HepG2 (cell line): ENCODE results near the gene PXMP4. TPM values are rescaled to one million over a fixed set of nuclear protein-coding genes. Genes with fewer than 3 reads are reported as not detected.
A peak's percentile ranks its signal among the peaks of the same experiment; 100 is the strongest.

Experiments used
- ARNT ChIP-seq: fragments of 450-650 bp; IDR thresholded peaks from 2 replicates; pipeline ENCODE4 v1.6.1; 2017
- ATF7-NPFF ChIP-seq: sonication (generic); formaldehyde crosslinking; IDR thresholded peaks from 2 replicates; pipeline ENCODE4 v1.8.1; 2023; ENCODE audit warnings: mild to moderate bottlenecking, low read depth, missing genetic modification reagents, moderate library complexity
- BCL6 ChIP-seq: IDR thresholded peaks from 2 replicates; pipeline ENCODE4 v1.6.1; 2016; ENCODE audit warnings: missing genetic modification reagents, missing compliant biosample characterization
- CHCHD3 ChIP-seq: sonication (generic); formaldehyde crosslinking; IDR thresholded peaks from 2 replicates; pipeline ENCODE4 v1.8.0; 2022; ENCODE audit warnings: mild to moderate bottlenecking, missing genetic modification reagents, moderate library complexity
- FOXK1 ChIP-seq: sonication (generic); formaldehyde crosslinking; IDR thresholded peaks from 2 replicates; pipeline ENCODE4 v1.4.0; 2020; ENCODE audit warnings: low read depth, missing genetic modification reagents, borderline replicate concordance
- GABPB1 ChIP-seq: IDR thresholded peaks from 2 replicates; pipeline ENCODE4 v1.6.1; 2016; ENCODE audit warnings: mild to moderate bottlenecking, missing genetic modification reagents, moderate library complexity, missing compliant biosample characterization
- HMGXB4 ChIP-seq, 2 experiments: sonication (generic) in 1 of 2; formaldehyde crosslinking in 1 of 2; IDR thresholded peaks; 2 replicates each; pipeline versions ENCODE4 v1.4.0 to v1.6.1; 2018 to 2020; ENCODE audit warnings: missing genetic modification reagents in 2 of 2, borderline replicate concordance in 1 of 2, low read depth in 1 of 2, mild to moderate bottlenecking in 1 of 2, missing biosample characterization in 1 of 2
- HOXA3 ChIP-seq: sonication (generic); formaldehyde crosslinking; IDR thresholded peaks from 2 replicates; pipeline ENCODE4 v1.5.0; 2020; ENCODE audit warnings: missing genetic modification reagents
- NFE2L1 ChIP-seq: sonication (generic); formaldehyde crosslinking; IDR thresholded peaks from 2 replicates; pipeline ENCODE4 v1.4.0; 2020; ENCODE audit warnings: missing genetic modification reagents, mild to moderate bottlenecking, borderline replicate concordance
- PHB2 ChIP-seq: fragments of 450-650 bp; IDR thresholded peaks from 2 replicates; pipeline ENCODE4 v1.6.1; 2018; ENCODE audit not compliant: partially characterized antibody
- PRDM15 ChIP-seq: sonication (generic); formaldehyde crosslinking; IDR thresholded peaks from 2 replicates; pipeline ENCODE4 v1.4.0; 2020; ENCODE audit warnings: missing genetic modification reagents
- RBM39 ChIP-seq: fragments of 200-400 bp; formaldehyde crosslinking; IDR thresholded peaks from one replicate; pipeline ENCODE4 v1.6.1; 2018; ENCODE audit warnings: antibody characterized with exemption, mild to moderate bottlenecking, low read depth, low read length; ENCODE audit not compliant: poor library complexity, severe bottlenecking
- SSRP1 ChIP-seq: IDR thresholded peaks from 2 replicates; pipeline ENCODE4 v1.6.1; 2016; ENCODE audit warnings: control low read depth
- TBX3 ChIP-seq: fragments of 450-650 bp; IDR thresholded peaks from 2 replicates; pipeline ENCODE4 v1.6.1; 2017; ENCODE audit warnings: antibody characterized with exemption, mild to moderate bottlenecking, inconsistent platforms, borderline replicate concordance
- THAP7 ChIP-seq: sonication (generic); formaldehyde crosslinking; IDR thresholded peaks from 2 replicates; pipeline ENCODE4 v1.8.1; 2023; ENCODE audit warnings: mild to moderate bottlenecking, missing genetic modification reagents
- THRA ChIP-seq: sonication (generic); formaldehyde crosslinking; IDR thresholded peaks from 2 replicates; pipeline ENCODE4 v1.4.0; 2020; ENCODE audit warnings: missing genetic modification reagents, borderline replicate concordance
- ZNF138 ChIP-seq: sonication (generic); formaldehyde crosslinking; IDR thresholded peaks from 2 replicates; pipeline ENCODE4 v1.5.0; 2020; ENCODE audit warnings: mild to moderate bottlenecking, low read depth, missing genetic modification reagents
- ZNF441 ChIP-seq: sonication (generic); formaldehyde crosslinking; IDR thresholded peaks from 2 replicates; pipeline ENCODE4 v1.7.0; 2021; ENCODE audit warnings: missing genetic modification reagents, borderline replicate concordance
- ZNF446 ChIP-seq: sonication (generic); formaldehyde crosslinking; IDR thresholded peaks from 2 replicates; pipeline ENCODE4 v1.5.0; 2020; ENCODE audit warnings: mild to moderate bottlenecking, missing genetic modification reagents
- ZNF674 ChIP-seq: sonication (generic); formaldehyde crosslinking; IDR thresholded peaks from 2 replicates; pipeline ENCODE4 v1.5.0; 2020; ENCODE audit warnings: low read depth, mild to moderate bottlenecking, missing genetic modification reagents
- polyA plus RNA-seq, 8 experiments: library from polyadenylated mRNA; depleted of rRNA in 3 of 8; stranded (reverse) in 7 of 8; unstranded in 1 of 8; fragments of >200 nt; fragmentation: Illumina TruSeq in 4 of 8; extraction: Trizol in 4 of 8; gene quantifications; 2 replicates each; pipeline versions ENCODE4 v1.2.1 to v1.2.3, GENCODE V29; 2011 to 2016; ENCODE audit warnings: low read depth in 4 of 8, missing spikeins in 1 of 8, mixed read lengths in 1 of 8; ENCODE audit not compliant: insufficient read depth in 1 of 8
- total RNA-seq, 5 experiments: library from RNA; depleted of rRNA; stranded (reverse); fragments of >200 nt; fragmentation: Illumina TruSeq; extraction: Trizol; gene quantifications; 2 replicates each; pipeline ENCODE4 v1.2.3, GENCODE V29; 2016; ENCODE audit warnings: low read depth in 1 of 5

PXMP4 gene
- total and polyA plus RNA-seq, 2 of the 13 experiments (the other 11 are each of a cell fraction or from before 2014, with no cell fraction given), result not detected

GRCh38 chr20:33667676-33668465, 52.2 kb downstream of the PXMP4 start (continued):
- TF ChIP-seq THAP7 (CRISPR knock-in tag) (no peak), SSRP1 (CRISPR knock-in tag) (0 out of 2 replicates have a peak, but pooled peaks have one; percentile 7), BCL6 (peak; percentile 29; the same call in 1 of the 2 replicates), PHB2 (no peak), ZNF441 (CRISPR knock-in tag) (0 out of 2 replicates have a peak, but pooled peaks have one; percentile 48), NFE2L1 (CRISPR knock-in tag) (peak; percentile 88; the same call in 1 of the 2 replicates), PRDM15 (CRISPR knock-in tag) (no peak), THRA (no peak), FOXK1 (CRISPR knock-in tag) (no peak), GABPB1 (CRISPR knock-in tag) (peak; percentile 69; the same call in 1 of the 2 replicates), ZNF674 (CRISPR knock-in tag) (0 out of 2 replicates have a peak, but pooled peaks have one; percentile 12), ATF7-NPFF (CRISPR knock-in tag) (peak; percentile 64; the same call in 1 of the 2 replicates), HOXA3 (CRISPR knock-in tag) (peak; percentile 95), HMGXB4 (CRISPR knock-in tag; IDR thresholded peaks at IDR 0.05; ENCODE audit: borderline replicate concordance in 1 of 2, low read depth in 1 of 2) (peak in 1 of 2 experiments; percentile 31; a peak in 1 of 4 replicates), ZNF138 (0 out of 2 replicates have a peak, but pooled peaks have one; percentile 59), TBX3 (no peak), ARNT (no peak), ZNF446 (no peak), CHCHD3 (CRISPR knock-in tag) (0 out of 2 replicates have a peak, but pooled peaks have one; percentile 59), RBM39 (peak; percentile 56)
